H1 (cell line): Measurements from ENCODE around the gene DOCK1. TPM values are rescaled to one million over a fixed set of nuclear protein-coding genes. Genes with fewer than 3 reads are reported as not detected.

Experiments
- CTCF ChIA-PET: fragments of 300-600 bp; sonication (Branson Sonifier 250); formaldehyde crosslinking; loops from one replicate; lab custom pipeline; 2021; ENCODE audit not compliant: partially characterized antibody; lab: Charles Lee
- POLR2A ChIA-PET: fragments of 300-600 bp; sonication (Branson Sonifier 250); formaldehyde crosslinking; loops from one replicate; lab custom pipeline; 2021; ENCODE audit warnings: inconsistent platforms; ENCODE audit not compliant: partially characterized antibody; lab: Charles Lee
- DNase-seq, 2 experiments: peaks; one replicate each; pipeline versions ENCODE4 v3.0.0 to v3.0.0-alpha.2; 2010 to 2022; ENCODE audit warnings: low spot score in 2 of 2, low read depth in 1 of 2, mixed read lengths in 1 of 2
- FAIRE-seq: peaks from 2 replicates; lab custom pipeline; 2011; peaks lifted over from hg19 to GRCh38; lab: Jason Lieb, UNC
- H2AFZ ChIP-seq: 2 replicates; pipeline ENCODE4 v1.8.1; 2012; ENCODE audit warnings: low read length, inconsistent platforms
- H2AK5ac ChIP-seq: 2 replicates; pipeline ENCODE4 v1.6.1; 2013; ENCODE audit warnings: low read depth, low read length
- H2BK120ac ChIP-seq: replicated peaks from 2 replicates; pipeline ENCODE3; 2013; ENCODE audit warnings: low read depth, low read length, inconsistent platforms
- H2BK12ac ChIP-seq: 2 replicates; pipeline ENCODE4 v1.6.1; 2013; ENCODE audit warnings: low read depth, low read length
- H2BK15ac ChIP-seq: 2 replicates; pipeline ENCODE4 v1.6.1; 2013; ENCODE audit warnings: low read length
- H2BK20ac ChIP-seq: 2 replicates; pipeline ENCODE4 v1.6.1; 2013; ENCODE audit warnings: low read length
- H2BK5ac ChIP-seq: 2 replicates; pipeline ENCODE4 v1.6.1; 2013; ENCODE audit warnings: low read depth, low read length
- H3K14ac ChIP-seq: 2 replicates; pipeline ENCODE4 v1.6.1; 2013; ENCODE audit warnings: inconsistent platforms; ENCODE audit not compliant: insufficient read length
- H3K18ac ChIP-seq: 2 replicates; pipeline ENCODE4 v1.6.1; 2013; ENCODE audit warnings: low read length; ENCODE audit errors: extremely low read depth
- H3K23ac ChIP-seq: 2 replicates; pipeline ENCODE4 v1.6.1; 2013; ENCODE audit warnings: inconsistent platforms; ENCODE audit not compliant: insufficient read length
- H3K23me2 ChIP-seq: 2 replicates; pipeline ENCODE4 v1.6.1; 2013; ENCODE audit warnings: low read depth, low read length
- H3K27ac ChIP-seq: 2 replicates; pipeline ENCODE4 v1.6.1; 2011; ENCODE audit warnings: low read depth, low read length, inconsistent platforms
- H3K27me3 ChIP-seq, 4 experiments: replicated peaks in 1 of 4; 1 replicate in 1 of 4; 2 replicates in 3 of 4; pipeline versions ENCODE4 v1.6.1 to v1.8.1; 2011 to 2013; ENCODE audit warnings: low read length in 3 of 4, mild to moderate bottlenecking in 3 of 4, inconsistent platforms in 2 of 4, mixed read lengths in 2 of 4, moderate library complexity in 1 of 4; ENCODE audit not compliant: control insufficient read depth in 3 of 4, insufficient read depth in 3 of 4; ENCODE audit errors: extremely low read depth in 1 of 4
- H3K36me3 ChIP-seq, 4 experiments: 2 replicates each; pipeline versions ENCODE4 v1.6.1 to v1.8.1; 2011 to 2013; ENCODE audit warnings: mild to moderate bottlenecking in 4 of 4, low read length in 3 of 4, moderate library complexity in 2 of 4, control low read depth in 1 of 4, inconsistent platforms in 1 of 4; ENCODE audit not compliant: insufficient read depth in 4 of 4, control insufficient read depth in 2 of 4
- H3K4ac ChIP-seq: replicated peaks from 2 replicates; pipeline ENCODE3; 2013; ENCODE audit warnings: low read length, low read depth, mixed read lengths, inconsistent platforms; ENCODE audit not compliant: insufficient read length
- H3K4me1 ChIP-seq, 4 experiments: replicated peaks in 1 of 4; 1 replicate in 1 of 4; 2 replicates in 3 of 4; pipeline versions ENCODE4 v1.6.1 to v1.8.1; 2011 to 2013; ENCODE audit warnings: low read length in 3 of 4, inconsistent platforms in 2 of 4, mixed read lengths in 1 of 4; ENCODE audit not compliant: insufficient read depth in 4 of 4, control insufficient read depth in 3 of 4
- H3K4me2 ChIP-seq, 2 experiments: 2 replicates each; pipeline versions ENCODE4 v1.6.1 to v1.8.1; 2011 to 2013; ENCODE audit warnings: low read depth in 2 of 2, low read length in 2 of 2, control low read depth in 1 of 2, inconsistent platforms in 1 of 2, mild to moderate bottlenecking in 1 of 2; ENCODE audit not compliant: insufficient read depth in 1 of 2
- H3K4me3 ChIP-seq, 4 experiments: fragments of 200-600, 300-600 bp in 1 of 4; sonication (generic), shearing (Covaris generic), sonication (Bioruptor Twin) in 1 of 4; 2 replicates each; pipeline versions ENCODE4 v1.5.1 to v1.8.1; 2011 to 2016; ENCODE audit warnings: low read length in 4 of 4, low read depth in 3 of 4, control low read depth in 2 of 4, inconsistent platforms in 2 of 4, mild to moderate bottlenecking in 2 of 4, mixed read lengths in 1 of 4, moderate library complexity in 1 of 4; ENCODE audit not compliant: insufficient read depth in 2 of 4; ENCODE audit errors: extremely low read depth in 1 of 4
- H3K56ac ChIP-seq: replicated peaks from 2 replicates; pipeline ENCODE3; 2013; ENCODE audit warnings: low read depth, mild to moderate bottlenecking, mixed read lengths, low read length, inconsistent platforms; ENCODE audit not compliant: insufficient read length
- H3K79me1 ChIP-seq: 2 replicates; pipeline ENCODE4 v1.6.1; 2013; ENCODE audit warnings: low read depth, low read length, control low read depth
- H3K79me2 ChIP-seq, 2 experiments: 2 replicates each; pipeline versions ENCODE4 v1.6.1 to v1.8.1; 2012 to 2013; ENCODE audit warnings: low read length in 2 of 2, mild to moderate bottlenecking in 2 of 2, inconsistent platforms in 1 of 2; ENCODE audit not compliant: insufficient read depth in 2 of 2, control insufficient read depth in 1 of 2
- H3K9ac ChIP-seq, 4 experiments: replicated peaks in 1 of 4; 1 replicate in 1 of 4; 2 replicates in 3 of 4; pipeline versions ENCODE4 v1.6.1 to v1.8.1; 2011 to 2013; ENCODE audit warnings: low read depth in 3 of 4, low read length in 3 of 4, control low read depth in 2 of 4, mild to moderate bottlenecking in 2 of 4, moderate library complexity in 2 of 4, inconsistent platforms in 1 of 4; ENCODE audit errors: extremely low read depth in 1 of 4
- H3K9me3 ChIP-seq, 2 experiments: 2 replicates each; pipeline versions ENCODE4 v1.6.1 to v1.8.1; 2012 to 2013; ENCODE audit warnings: mild to moderate bottlenecking in 2 of 2, moderate library complexity in 2 of 2, control low read depth in 1 of 2, inconsistent platforms in 1 of 2, low read depth in 1 of 2, low read length in 1 of 2, mixed read lengths in 1 of 2; ENCODE audit not compliant: insufficient read depth in 2 of 2
- H4K20me1 ChIP-seq, 2 experiments: replicated peaks in 1 of 2; 2 replicates each; pipeline versions ENCODE3 to v1.8.1; 2011 to 2013; ENCODE audit warnings: inconsistent platforms in 2 of 2, low read length in 2 of 2, mild to moderate bottlenecking in 1 of 2; ENCODE audit not compliant: insufficient read depth in 2 of 2, control insufficient read depth in 1 of 2
- H4K5ac ChIP-seq: 2 replicates; pipeline ENCODE4 v1.6.1; 2013; ENCODE audit warnings: low read length, low read depth, mixed read lengths, inconsistent platforms; ENCODE audit not compliant: insufficient read length
- H4K8ac ChIP-seq: 2 replicates; pipeline ENCODE4 v1.8.0; 2013; ENCODE audit warnings: mild to moderate bottlenecking, moderate library complexity, low read length, inconsistent platforms; ENCODE audit not compliant: insufficient read depth; ENCODE audit errors: extremely low read depth
- H4K91ac ChIP-seq: replicated peaks from 2 replicates; pipeline ENCODE3; 2013; ENCODE audit warnings: low read length, mixed read lengths, inconsistent platforms; ENCODE audit not compliant: insufficient read length
- BACH1 ChIP-seq: IDR thresholded peaks from 2 replicates; pipeline ENCODE4 v1.6.1; 2012; ENCODE audit warnings: low read length, improper control_type of control experiment
- CHD1 ChIP-seq: IDR thresholded peaks from 2 replicates; pipeline ENCODE4 v1.6.1; 2012; ENCODE audit warnings: low read depth, low read length, improper control_type of control experiment
- GTF2F1 ChIP-seq: IDR thresholded peaks from 2 replicates; pipeline ENCODE4 v1.6.1; 2012; ENCODE audit warnings: low read depth, low read length, improper control_type of control experiment, borderline replicate concordance
- KDM4A ChIP-seq: IDR thresholded peaks from one replicate; pipeline ENCODE4 v1.7.1; 2012; ENCODE audit warnings: low read depth, mild to moderate bottlenecking, moderate library complexity, low read length, inconsistent platforms; ENCODE audit not compliant: severe bottlenecking
- WGBS, 2 experiments: shearing (Covaris generic) in 1 of 2; methylation state at CpG; one replicate each; pipeline versions ENCODE4 v1.1.6 to v1.1.7; 2013 to 2015; ENCODE audit warnings: low lambda C conversion rate in 2 of 2, mixed read lengths in 2 of 2, inconsistent platforms in 1 of 2, low coverage in 1 of 2, missing lambda C conversion rate in 1 of 2; ENCODE audit not compliant: insufficient replicate concordance in 2 of 2, insufficient coverage in 1 of 2, insufficient read length in 1 of 2; ENCODE audit errors: extremely low coverage in 1 of 2, missing lambda C conversion rate in 1 of 2; 5-methylcytosine and 5-hydroxymethylcytosine counted together
- polyA plus RNA-seq, 7 experiments: library from polyadenylated mRNA; depleted of rRNA in 3 of 7; stranded (reverse) in 5 of 7; unstranded in 2 of 7; fragments of >200 nt in 5 of 7; fragments of 200-250 nt in 2 of 7; gene quantifications; 1 replicate in 5 of 7; 2 replicates in 1 of 7; 4 replicates in 1 of 7; pipeline versions ENCODE4 v1.2.1 to v1.2.3, GENCODE V29; 2011 to 2013; ENCODE audit warnings: missing spikeins in 2 of 7, mixed read lengths in 2 of 7
- total RNA-seq: library from RNA; stranded (reverse); fragmentation: NEBNext Ultra II Directional; extraction: Animal tissue kit (Norgen Biotek cat#: 25700); gene quantifications from 2 replicates; pipeline ENCODE4 v1.2.1, GENCODE V29; 2021
- TF ChIP-seq, protein P1 (sequence below): IDR thresholded peaks from 2 replicates; pipeline ENCODE4 v1.6.1; 2011; ENCODE audit warnings: low read length, improper control_type of control experiment

DOCK1 gene
- total and polyA plus RNA-seq, 2 of the 8 experiments (the other 6 are each of a cell fraction or from before 2014, with no cell fraction given), result 11.6 to 53.0 TPM

DNA sequence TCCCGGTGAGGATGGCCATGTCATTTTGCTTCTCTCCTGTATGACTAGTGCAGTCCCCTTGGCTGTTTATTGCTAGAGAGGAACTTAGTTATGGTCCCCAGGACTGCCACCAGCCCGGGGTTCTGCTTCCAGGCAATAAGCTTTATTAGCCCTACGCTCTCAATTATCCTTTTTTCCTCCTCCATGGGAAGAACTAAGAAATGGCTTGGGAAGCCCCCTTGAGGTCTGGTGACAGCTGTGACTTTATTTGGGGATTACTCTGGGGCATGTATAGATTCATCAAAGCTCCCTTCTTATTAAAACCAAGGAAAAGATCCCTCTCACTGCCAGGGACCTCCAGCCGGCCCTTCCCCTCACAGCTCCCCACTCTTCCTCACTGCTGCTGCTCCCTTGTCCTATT lies 446.3 kb downstream of the DOCK1 start:
- FAIRE-seq, result no peak
- no peaks in the 10 kb centered on the region for H4K20me1 ChIP-seq
- POLR2A ChIA-PET, result no interaction called here

More for the DNA sequence above, 446.3 kb downstream of the DOCK1 start:
- WGBS, 2 experiments, result 85% methylated on average over 4 of the region's 4 CpGs; no CpG with 5 or more reads in 1 of the 2 experiments
- H3K79me2 ChIP-seq, result no peaks in the 10 kb centered on the region
- H3K27ac ChIP-seq, result no peak overlapping the region
- H3K14ac ChIP-seq, result no peak overlapping the region
- no peak overlapping the region for H2AK5ac ChIP-seq
- no peaks in the 10 kb centered on the region for H3K9me3 ChIP-seq
- H2AFZ ChIP-seq, result no peak overlapping the region
- H2BK20ac ChIP-seq, result no peak overlapping the region
- H3K18ac ChIP-seq, result no peak overlapping the region
- H3K4me1 ChIP-seq, result peaks cover 0 to 2% (median 0%) of the 10 kb centered on the region in 4 experiments; a peak in 2 of 7 replicates
- no peak overlapping the region for H2BK5ac ChIP-seq
- no peak overlapping the region for H3K23ac ChIP-seq
- H2BK15ac ChIP-seq, result no peak overlapping the region
- no peak overlapping the region for H3K4me2 ChIP-seq
- no peak overlapping the region for H2BK12ac ChIP-seq
- H3K27me3 ChIP-seq, result no peaks in the 10 kb centered on the region
- no peak overlapping the region for H3K4ac ChIP-seq
- H4K5ac ChIP-seq, result no peak overlapping the region
- H3K36me3 ChIP-seq, result no peaks in the 10 kb centered on the region
- H3K4me3 ChIP-seq, result no peak overlapping the region
- no peak overlapping the region for H2BK120ac ChIP-seq
- H4K91ac ChIP-seq, result no peak overlapping the region
- TF ChIP-seq GTF2F1 (no peak), CHD1 (no peak), BACH1 (no peak), KDM4A (no peak)
- TF ChIP-seq, protein P1, sequence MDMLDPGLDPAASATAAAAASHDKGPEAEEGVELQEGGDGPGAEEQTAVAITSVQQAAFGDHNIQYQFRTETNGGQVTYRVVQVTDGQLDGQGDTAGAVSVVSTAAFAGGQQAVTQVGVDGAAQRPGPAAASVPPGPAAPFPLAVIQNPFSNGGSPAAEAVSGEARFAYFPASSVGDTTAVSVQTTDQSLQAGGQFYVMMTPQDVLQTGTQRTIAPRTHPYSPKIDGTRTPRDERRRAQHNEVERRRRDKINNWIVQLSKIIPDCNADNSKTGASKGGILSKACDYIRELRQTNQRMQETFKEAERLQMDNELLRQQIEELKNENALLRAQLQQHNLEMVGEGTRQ, result no peak
- TF ChIP-seq, all 59 proteins: peak for 0
- no peak overlapping the region for H3K56ac ChIP-seq
- H3K23me2 ChIP-seq, result no peaks in the 10 kb centered on the region
- CTCF ChIA-PET, result interaction anchor here (0.7 kb wide), 1 partner anchor 8 kb away, joined by 3 read pairs; no protein-coding TSS in a partner anchor
- no peak overlapping the region for H4K8ac ChIP-seq
- H3K79me1 ChIP-seq, result no peaks in the 10 kb centered on the region
- H3K9ac ChIP-seq, result no peak overlapping the region
- DNase-seq, result no peak
